Neural progenitor cell (in vitro differentiated cells): ENCODE results near the gene E2F1. TPM values are rescaled to one million over a fixed set of nuclear protein-coding genes. Genes with fewer than 3 reads are reported as not detected.

Experiments used
- DNase-seq: peaks from one replicate; pipeline ENCODE4 v3.0.0-alpha.2; 2016; ENCODE audit warnings: low spot score
- H2AFZ ChIP-seq: fragments of 200-600 bp; sonication (generic); replicated peaks from 2 replicates; pipeline ENCODE4 v1.6.1; 2016; ENCODE audit warnings: antibody characterized with exemption
- H3F3A ChIP-seq: fragments of 200-600 bp; sonication (generic); 2 replicates; pipeline ENCODE4 v1.6.1; 2016; ENCODE audit warnings: antibody characterized with exemption, low read depth
- H3K27ac ChIP-seq: fragments of 200-600 bp; sonication (generic); 2 replicates; pipeline ENCODE4 v1.5.1; 2016; ENCODE audit warnings: mild to moderate bottlenecking
- H3K27me3 ChIP-seq: fragments of 200-600 bp; sonication (generic); 2 replicates; pipeline ENCODE4 v1.6.1; 2016; ENCODE audit warnings: mild to moderate bottlenecking, moderate library complexity
- H3K36me3 ChIP-seq: fragments of 200-600 bp; sonication (generic); 2 replicates; pipeline ENCODE4 v1.5.1; 2016
- H3K4me1 ChIP-seq: fragments of 200-600 bp; sonication (generic); 2 replicates; pipeline ENCODE4 v1.6.1; 2016; ENCODE audit warnings: mixed run types
- H3K4me2 ChIP-seq: fragments of 200-600 bp; sonication (generic); 2 replicates; pipeline ENCODE4 v1.6.1; 2016
- H3K4me3 ChIP-seq: fragments of 200-600 bp; sonication (generic); 2 replicates; pipeline ENCODE4 v1.5.1; 2016
- H3K79me2 ChIP-seq: fragments of 200-600 bp; sonication (generic); 2 replicates; pipeline ENCODE4 v1.6.1; 2016; ENCODE audit warnings: low read depth
- H3K9ac ChIP-seq: fragments of 200-600 bp; sonication (generic); 2 replicates; pipeline ENCODE4 v1.6.1; 2016
- H3K9me3 ChIP-seq: fragments of 200-600 bp; sonication (generic); 2 replicates; pipeline ENCODE4 v1.5.1; 2016; ENCODE audit warnings: low read depth
- H4K20me1 ChIP-seq: fragments of 200-600 bp; sonication (generic); 2 replicates; pipeline ENCODE4 v1.6.1; 2016; ENCODE audit warnings: low read depth
- H3K27ac Mint-ChIP-seq: 3 replicates; pipeline ENCODE4 v1.8.0; 2021; ENCODE audit warnings: mixed read lengths
- H3K27me3 Mint-ChIP-seq: 2 replicates; pipeline ENCODE4 v1.8.0; 2022; ENCODE audit warnings: low read depth, mild to moderate bottlenecking, inconsistent platforms, moderate library complexity, mixed read lengths; ENCODE audit not compliant: insufficient read depth
- H3K36me3 Mint-ChIP-seq: 3 replicates; pipeline ENCODE4 v1.8.0; 2021; ENCODE audit warnings: mixed read lengths
- H3K4me1 Mint-ChIP-seq: 3 replicates; pipeline ENCODE4 v1.8.0; 2021; ENCODE audit warnings: mixed read lengths
- H3K4me3 Mint-ChIP-seq: 3 replicates; pipeline ENCODE4 v1.8.0; 2021; ENCODE audit warnings: mild to moderate bottlenecking, moderate library complexity, mixed read lengths
- H3K9me3 Mint-ChIP-seq: 3 replicates; pipeline ENCODE4 v1.8.0; 2020; ENCODE audit warnings: mixed read lengths
- CTCF ChIP-seq: fragments of 200-600 bp; sonication (generic); IDR thresholded peaks from 2 replicates; pipeline ENCODE4 v1.5.1; 2017; ENCODE audit warnings: antibody characterized with exemption, mild to moderate bottlenecking
- EZH2 ChIP-seq: fragments of 200-600 bp; sonication (generic); IDR thresholded peaks from 2 replicates; pipeline ENCODE4 v1.6.1; 2017; ENCODE audit warnings: antibody characterized with exemption, mild to moderate bottlenecking, moderate library complexity
- EZH2phosphoT487 ChIP-seq: fragments of 200-600 bp; sonication (generic); IDR thresholded peaks from 2 replicates; pipeline ENCODE4 v1.6.1; 2017; ENCODE audit warnings: antibody characterized with exemption
- total RNA-seq: library from RNA; depleted of rRNA; stranded (reverse); fragments of >200 nt; gene quantifications from 2 replicates; pipeline ENCODE4 v1.2.3, GENCODE V29; 2015; ENCODE audit warnings: low replicate concordance

Gene E2F1
- total RNA-seq, 1 donor from 2014 or later = 9.7 TPM

- Mint-ChIP-seq H3K4me3 (no peak overlapping the region), H3K27me3 (peaks cover 2% of the 10 kb centered on the region), H3K27ac (no peak overlapping the region), H3K4me1 (no peaks in the 10 kb centered on the region), H3K36me3 (no peaks in the 10 kb centered on the region), H3K9me3 (no peaks in the 10 kb centered on the region)
- no peak for DNase-seq
- TF ChIP-seq EZH2phosphoT487 (no peak), EZH2 (no peak), CTCF (no peak)
- Histone ChIP-seq H3K36me3 (no peaks in the 10 kb centered on the region), H3K9me3 (no peaks in the 10 kb centered on the region), H3K4me2 (no peak overlapping the region), H3K79me2 (no peaks in the 10 kb centered on the region), H3F3A (no peaks in the 10 kb centered on the region), H3K27ac (no peak overlapping the region), H3K9ac (no peak overlapping the region), H3K4me1 (no peaks in the 10 kb centered on the region), H3K27me3 (no peaks in the 10 kb centered on the region), H4K20me1 (no peaks in the 10 kb centered on the region), H2AFZ (no peak overlapping the region), H3K4me3 (no peak overlapping the region)
Measured at GRCh38 chr20:33713865-33714367, 27.7 kb upstream of the E2F1 start.

- H3K27me3 ChIP-seq = no peaks in the 10 kb centered on the region
- no peak overlapping the region for H2AFZ ChIP-seq
- Mint-ChIP-seq H3K27ac (no peak overlapping the region), H3K9me3 (no peaks in the 10 kb centered on the region), H3K4me3 (no peak overlapping the region), H3K27me3 (peaks cover 2% of the 10 kb centered on the region), H3K36me3 (no peaks in the 10 kb centered on the region), H3K4me1 (peaks cover 6% of the 10 kb centered on the region)
- H3K27ac ChIP-seq = no peak overlapping the region
- no peaks in the 10 kb centered on the region for H3K79me2 ChIP-seq
- no peaks in the 10 kb centered on the region for H3F3A ChIP-seq
- no peak for DNase-seq
- H3K36me3 ChIP-seq = no peaks in the 10 kb centered on the region
- no peaks in the 10 kb centered on the region for H3K4me1 ChIP-seq
- TF ChIP-seq EZH2phosphoT487 (no peak), CTCF (no peak), EZH2 (no peak)
- H4K20me1 ChIP-seq = no peaks in the 10 kb centered on the region
- no peak overlapping the region for H3K9ac ChIP-seq
- H3K9me3 ChIP-seq = no peaks in the 10 kb centered on the region
- H3K4me2 ChIP-seq = no peak overlapping the region
- H3K4me3 ChIP-seq = no peak overlapping the region
Measured at GRCh38 chr20:33711446-33711738, 25.2 kb upstream of the E2F1 start.

- Histone ChIP-seq H3F3A (no peaks in the 10 kb centered on the region), H3K4me3 (no peak overlapping the region), H3K4me1 (no peaks in the 10 kb centered on the region), H4K20me1 (no peaks in the 10 kb centered on the region), H3K27ac (no peak overlapping the region), H2AFZ (no peak overlapping the region), H3K36me3 (no peaks in the 10 kb centered on the region), H3K9me3 (no peaks in the 10 kb centered on the region), H3K27me3 (no peaks in the 10 kb centered on the region), H3K9ac (no peak overlapping the region), H3K79me2 (no peaks in the 10 kb centered on the region), H3K4me2 (no peak overlapping the region)
- Mint-ChIP-seq H3K4me1 (peaks cover 6% of the 10 kb centered on the region), H3K4me3 (no peak overlapping the region), H3K27ac (no peak overlapping the region), H3K27me3 (peaks cover 2% of the 10 kb centered on the region), H3K9me3 (no peaks in the 10 kb centered on the region), H3K36me3 (no peaks in the 10 kb centered on the region)
- no peak for TF ChIP-seq EZH2
- TF ChIP-seq CTCF = no peak
- no peak for TF ChIP-seq EZH2phosphoT487
- DNase-seq = no peak
Measured at GRCh38 chr20:33710681-33711445, 24.7 kb upstream of the E2F1 start.
